Measurements from ENCODE around the gene MRPL12. TPM values are rescaled to one million over a fixed set of nuclear protein-coding genes. Genes with fewer than 3 reads are reported as not detected.

MRPL12 gene
- total and polyA plus RNA-seq, 2 experiments from 2014 or later: 50.9 to 153 TPM

- no peak overlapping the region for H3K27ac Mint-ChIP-seq
- Histone ChIP-seq H4K20me1 (replicated peaks; ENCODE audit: insufficient read depth) (no peaks in the 10 kb centered on the region), H3K36me3 (ENCODE audit: insufficient read depth) (no peaks in the 10 kb centered on the region), H3F3A (replicated peaks; ENCODE audit: low read depth) (peaks cover 7% of the 10 kb centered on the region; the same call in 1 of the 2 replicates), H3K4me3 (no peak overlapping the region), H3K9me2 (ENCODE audit: insufficient read depth) (no peaks in the 10 kb centered on the region), H3K4me1 (ENCODE audit: insufficient read depth) (peaks cover 7% of the 10 kb centered on the region), H3K27me3 (ENCODE audit: insufficient read depth) (no peaks in the 10 kb centered on the region), H3K4me2 (no peak overlapping the region), H3K79me2 (replicated peaks; ENCODE audit: insufficient read depth) (0 out of 2 replicates have a peak, but pooled peaks cover 3% of the 10 kb centered on the region), H2AFZ (no peak overlapping the region), H3K27ac (ENCODE audit: low read depth) (no peak overlapping the region)
- DNase-seq (ENCODE audit: low spot score): no peak
- no peak overlapping the region for H3K4me3 Mint-ChIP-seq
- peaks cover 11% of the 10 kb centered on the region for H3K36me3 Mint-ChIP-seq (ENCODE audit: low read depth)
- peaks cover 5% of the 10 kb centered on the region for H3K27me3 Mint-ChIP-seq (ENCODE audit: insufficient read depth, low read depth, poor library complexity)
- TF ChIP-seq REST (IDR thresholded peaks at IDR 0.05; ENCODE audit: unreplicated experiment): no peak
- no peak for TF ChIP-seq ZNF462 (CRISPR knock-in tag; IDR thresholded peaks at IDR 0.05)
- no peak for TF ChIP-seq NANOG (IDR thresholded peaks at IDR 0.05; ENCODE audit: borderline replicate concordance)
- H3K4me1 Mint-ChIP-seq: peaks cover 5% of the 10 kb centered on the region; the same call in 1 of the 3 replicates
- no peak for ATAC-seq
- H3K9me3 Mint-ChIP-seq: no peaks in the 10 kb centered on the region
Measured at GRCh38 chr17:81660441-81660840, 42.7 kb upstream of the MRPL12 start.

Measured in GM23338 (cell line).